ENCODE results near the gene LGALS9B. TPM values are rescaled to one million over a fixed set of nuclear protein-coding genes. Genes with fewer than 3 reads are reported as not detected.
"Not testable (repeated sequence)": the region's sequence is repeated elsewhere in the genome, so short reads cannot be mapped to it uniquely, and the experiment has no call there.

Gene LGALS9B
- total RNA-seq, 2 donors from 2014 or later: not detected

- H3K27me3 ChIP-seq; H3K4me1 ChIP-seq; H3K36me3 ChIP-seq (replicated peaks in 1 of 2; ENCODE audit: insufficient read depth in 1 of 2, low read depth in 2 of 2); intact Hi-C loops (cut with DNase I); H3K27ac ChIP-seq; H3K9me3 ChIP-seq; ATAC-seq; H3K4me3 ChIP-seq; DNase-seq: not testable (repeated sequence)
- 76 to 80% methylated on average over 1 to 16 of the region's 16 CpGs for WGBS, 2 donors
These were observed 23.2 kb downstream of the LGALS9B start for GRCh38 chr17:20444173-20444572.

- H3K27me3 ChIP-seq; H3K4me3 ChIP-seq; H3K36me3 ChIP-seq (replicated peaks in 1 of 2; ENCODE audit: insufficient read depth in 1 of 2, low read depth in 2 of 2); H3K27ac ChIP-seq; H3K4me1 ChIP-seq; H3K9me3 ChIP-seq; DNase-seq; ATAC-seq; intact Hi-C loops (cut with DNase I): not testable (repeated sequence)
- WGBS, 2 donors: 74% methylated on average over 3 of the region's 9 CpGs; no CpG with 5 or more reads in 1 of the 2 donors
These were observed 23.7 kb downstream of the LGALS9B start for GRCh38 chr17:20443632-20444031.

- H3K27me3 ChIP-seq; ATAC-seq; H3K36me3 ChIP-seq (replicated peaks in 1 of 2; ENCODE audit: insufficient read depth in 1 of 2, low read depth in 2 of 2); H3K9me3 ChIP-seq; H3K4me3 ChIP-seq; DNase-seq; intact Hi-C loops (cut with DNase I); H3K27ac ChIP-seq; H3K4me1 ChIP-seq: not testable (repeated sequence)
- WGBS, 2 donors: 46% methylated on average over 3 of the region's 5 CpGs; no CpG with 5 or more reads in 1 of the 2 donors
These were observed 26.7 kb downstream of the LGALS9B start for GRCh38 chr17:20440665-20441064.

GRCh38 chr17:20435166-20435565 lies 32.2 kb downstream of the LGALS9B start:
- WGBS, 2 donors: 64 to 68% methylated on average over 3 of the region's 3 CpGs

GRCh38 chr17:20433382-20433781 lies 34.0 kb downstream of the LGALS9B start:
- intact Hi-C loops (cut with DNase I); ATAC-seq; H3K36me3 ChIP-seq (replicated peaks in 1 of 2; ENCODE audit: insufficient read depth in 1 of 2, low read depth in 2 of 2); H3K27ac ChIP-seq; H3K4me3 ChIP-seq; H3K27me3 ChIP-seq; H3K4me1 ChIP-seq; H3K9me3 ChIP-seq; DNase-seq: not testable (repeated sequence)
- 77% methylated on average over 8 of the region's 8 CpGs; no CpG with 5 or more reads in 1 of the 2 donors for WGBS, 2 donors

More at GRCh38 chr17:20435166-20435565, 32.2 kb downstream of the LGALS9B start:
- H3K27ac ChIP-seq; ATAC-seq; H3K4me3 ChIP-seq; intact Hi-C loops (cut with DNase I); H3K4me1 ChIP-seq; H3K27me3 ChIP-seq; H3K36me3 ChIP-seq (replicated peaks in 1 of 2; ENCODE audit: insufficient read depth in 1 of 2, low read depth in 2 of 2); H3K9me3 ChIP-seq; DNase-seq: not testable (repeated sequence)

GRCh38 chr17:20427264-20427663 lies 40.1 kb downstream of the LGALS9B start:
- H3K36me3 ChIP-seq (replicated peaks in 1 of 2; ENCODE audit: insufficient read depth in 1 of 2, low read depth in 2 of 2); H3K4me3 ChIP-seq; H3K4me1 ChIP-seq; H3K27ac ChIP-seq; DNase-seq; H3K9me3 ChIP-seq; ATAC-seq; H3K27me3 ChIP-seq; intact Hi-C loops (cut with DNase I): not testable (repeated sequence)
- WGBS, 2 donors: 58 to 70% methylated on average over 2 of the region's 2 CpGs

- H3K9me3 ChIP-seq; ATAC-seq; H3K4me3 ChIP-seq; DNase-seq; H3K27ac ChIP-seq; intact Hi-C loops (cut with DNase I); H3K27me3 ChIP-seq; H3K4me1 ChIP-seq; H3K36me3 ChIP-seq (replicated peaks in 1 of 2; ENCODE audit: insufficient read depth in 1 of 2, low read depth in 2 of 2): not testable (repeated sequence)
- WGBS, 2 donors: no CpG with 5 or more reads among the region's 5 CpGs
These were observed 44.5 kb downstream of the LGALS9B start for GRCh38 chr17:20422826-20423225.

- 82 to 87% methylated on average over 4 of the region's 8 CpGs for WGBS, 2 donors
- H3K9me3 ChIP-seq; H3K27me3 ChIP-seq; H3K27ac ChIP-seq; H3K4me3 ChIP-seq; intact Hi-C loops (cut with DNase I); DNase-seq; ATAC-seq; H3K36me3 ChIP-seq (replicated peaks in 1 of 2; ENCODE audit: insufficient read depth in 1 of 2, low read depth in 2 of 2); H3K4me1 ChIP-seq: not testable (repeated sequence)
These were observed 48.5 kb downstream of the LGALS9B start for GRCh38 chr17:20418838-20419237.

GRCh38 chr17:20417492-20418080 lies 49.8 kb downstream of the LGALS9B start:
- H3K9me3 ChIP-seq; H3K36me3 ChIP-seq (replicated peaks in 1 of 2; ENCODE audit: insufficient read depth in 1 of 2, low read depth in 2 of 2); DNase-seq; intact Hi-C loops (cut with DNase I); ATAC-seq; H3K27me3 ChIP-seq; H3K27ac ChIP-seq; H3K4me3 ChIP-seq; H3K4me1 ChIP-seq: not testable (repeated sequence)
- WGBS, 2 donors: 79 to 81% methylated on average over 2 to 5 of the region's 7 CpGs

- WGBS, 2 donors: 65% methylated on average over 8 of the region's 8 CpGs; no CpG with 5 or more reads in 1 of the 2 donors
- H3K27me3 ChIP-seq; intact Hi-C loops (cut with DNase I); H3K9me3 ChIP-seq; H3K4me1 ChIP-seq; ATAC-seq; H3K27ac ChIP-seq; DNase-seq; H3K36me3 ChIP-seq (replicated peaks in 1 of 2; ENCODE audit: insufficient read depth in 1 of 2, low read depth in 2 of 2); H3K4me3 ChIP-seq: not testable (repeated sequence)
These were observed 50.9 kb downstream of the LGALS9B start for GRCh38 chr17:20416381-20416911.

- WGBS, 2 donors: no CpG with 5 or more reads among the region's 5 CpGs
- H3K4me3 ChIP-seq; intact Hi-C loops (cut with DNase I); H3K9me3 ChIP-seq; H3K4me1 ChIP-seq; H3K27me3 ChIP-seq; H3K27ac ChIP-seq; H3K36me3 ChIP-seq (replicated peaks in 1 of 2; ENCODE audit: insufficient read depth in 1 of 2, low read depth in 2 of 2); DNase-seq; ATAC-seq: not testable (repeated sequence)
These were observed 51.9 kb downstream of the LGALS9B start for GRCh38 chr17:20415479-20415878.

- H3K27ac ChIP-seq; DNase-seq; intact Hi-C loops (cut with DNase I); H3K4me1 ChIP-seq; H3K27me3 ChIP-seq; H3K4me3 ChIP-seq; H3K36me3 ChIP-seq (replicated peaks in 1 of 2; ENCODE audit: insufficient read depth in 1 of 2, low read depth in 2 of 2); H3K9me3 ChIP-seq; ATAC-seq: not testable (repeated sequence)
- 85 to 94% methylated on average over 1 of the region's 5 CpGs for WGBS, 2 donors
These were observed 65.9 kb downstream of the LGALS9B start for GRCh38 chr17:20401306-20402022.

Measured in body of pancreas (tissue), 4 donors.